Measurements from ENCODE around the gene DHCR7.

The DHCR7 gene

GRCh38 chr11:71456831-71457230 lies 8.6 kb upstream of the DHCR7 start:
- DNase-seq (ENCODE audit: low read depth): no peak

DNA sequence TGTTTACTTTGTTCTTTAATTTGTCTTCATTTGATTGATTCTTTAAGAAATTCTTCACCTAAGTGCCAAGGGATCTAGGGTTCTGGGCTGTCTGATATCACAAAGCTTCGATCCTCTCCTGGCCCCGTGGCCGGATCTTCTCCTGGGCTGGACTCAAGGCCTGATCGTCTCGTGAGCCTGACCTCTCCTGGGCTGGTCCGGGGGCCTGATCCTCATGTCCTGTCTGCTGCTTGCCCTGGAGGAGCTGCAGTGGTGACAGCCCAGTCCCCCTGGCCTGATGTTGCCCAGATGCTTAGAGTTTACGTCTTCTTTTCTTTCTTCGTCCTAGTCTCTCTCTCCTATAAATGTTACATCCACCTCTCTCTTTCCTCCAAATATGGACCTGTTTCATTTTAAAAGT lies 8.1 kb upstream of the DHCR7 start:
- DNase-seq (ENCODE audit: low read depth): no peak

GRCh38 chr11:71454470-71455113 lies 6.4 kb upstream of the DHCR7 start:
- no peak for DNase-seq (ENCODE audit: low read depth)

DNA sequence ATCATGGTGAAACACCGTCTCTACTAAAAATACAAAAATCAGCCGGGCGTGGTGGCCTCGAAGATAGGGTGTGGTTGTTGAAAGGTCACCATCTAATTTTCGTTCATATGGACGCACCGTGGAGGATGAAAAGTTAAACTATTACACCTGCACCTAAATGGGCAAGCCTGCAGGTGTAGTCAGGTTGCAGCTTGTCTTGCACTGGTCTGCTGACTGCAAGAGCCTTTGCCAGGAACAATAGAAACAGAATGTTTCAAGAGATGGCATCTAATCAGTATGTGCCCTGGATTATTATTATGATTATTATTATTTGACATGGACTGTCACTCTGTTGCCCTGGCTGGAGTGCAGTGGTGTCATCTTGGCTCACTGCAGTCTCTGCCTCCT lies 5.7 kb upstream of the DHCR7 start:
- DNase-seq (ENCODE audit: low read depth): no peak

DNA sequence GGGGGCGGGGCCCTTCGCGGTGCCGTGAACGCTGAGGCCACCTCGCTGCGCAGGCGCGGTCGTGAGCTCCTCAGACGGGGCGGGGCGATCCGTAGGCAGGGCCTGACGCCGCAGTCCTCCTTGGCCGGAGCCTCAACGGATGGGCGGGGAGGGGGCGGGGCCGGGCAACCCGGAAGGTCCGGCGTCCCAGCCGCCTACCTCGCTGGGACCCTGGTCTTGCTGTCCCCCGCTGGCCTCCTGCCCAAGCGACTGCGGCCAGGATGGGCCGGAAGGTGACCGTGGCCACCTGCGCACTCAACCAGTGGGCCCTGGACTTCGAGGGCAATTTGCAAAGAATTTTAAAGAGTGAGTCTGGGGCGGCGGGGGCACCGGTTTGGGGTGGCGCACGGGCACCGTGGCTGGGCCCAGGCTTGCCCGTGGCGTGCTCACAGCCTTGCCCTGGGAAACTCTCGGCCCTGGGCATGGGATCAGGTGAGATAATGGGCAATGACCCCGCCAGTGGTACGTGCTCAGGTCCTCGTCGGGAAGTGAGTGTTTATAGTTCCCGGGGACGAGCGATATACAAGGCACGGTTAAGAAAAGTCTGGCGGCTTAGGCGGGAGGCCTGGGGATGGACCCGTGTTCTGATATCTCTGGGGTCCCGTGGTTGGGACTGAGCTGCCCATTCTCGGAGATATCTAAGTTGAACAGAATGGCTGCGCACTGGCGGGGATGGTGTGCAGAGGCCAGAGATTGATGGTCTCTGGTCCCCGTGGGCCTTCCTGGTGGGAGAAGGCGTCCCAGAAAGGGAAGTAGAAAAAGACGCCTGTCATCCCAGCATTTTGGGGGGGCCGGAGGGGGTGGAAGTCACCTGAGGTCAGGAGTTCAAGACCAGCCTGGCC lies 5.1 kb upstream of the DHCR7 start, which contains the start of gene NADSYN1:
TSS of gene NADSYN1 (plus strand) at position 167 of the 881 bp plus-strand sequence. CDS start at position 261, 94 bp downstream.
- peak; percentile 39 for DNase-seq (ENCODE audit: low read depth)

DNA sequence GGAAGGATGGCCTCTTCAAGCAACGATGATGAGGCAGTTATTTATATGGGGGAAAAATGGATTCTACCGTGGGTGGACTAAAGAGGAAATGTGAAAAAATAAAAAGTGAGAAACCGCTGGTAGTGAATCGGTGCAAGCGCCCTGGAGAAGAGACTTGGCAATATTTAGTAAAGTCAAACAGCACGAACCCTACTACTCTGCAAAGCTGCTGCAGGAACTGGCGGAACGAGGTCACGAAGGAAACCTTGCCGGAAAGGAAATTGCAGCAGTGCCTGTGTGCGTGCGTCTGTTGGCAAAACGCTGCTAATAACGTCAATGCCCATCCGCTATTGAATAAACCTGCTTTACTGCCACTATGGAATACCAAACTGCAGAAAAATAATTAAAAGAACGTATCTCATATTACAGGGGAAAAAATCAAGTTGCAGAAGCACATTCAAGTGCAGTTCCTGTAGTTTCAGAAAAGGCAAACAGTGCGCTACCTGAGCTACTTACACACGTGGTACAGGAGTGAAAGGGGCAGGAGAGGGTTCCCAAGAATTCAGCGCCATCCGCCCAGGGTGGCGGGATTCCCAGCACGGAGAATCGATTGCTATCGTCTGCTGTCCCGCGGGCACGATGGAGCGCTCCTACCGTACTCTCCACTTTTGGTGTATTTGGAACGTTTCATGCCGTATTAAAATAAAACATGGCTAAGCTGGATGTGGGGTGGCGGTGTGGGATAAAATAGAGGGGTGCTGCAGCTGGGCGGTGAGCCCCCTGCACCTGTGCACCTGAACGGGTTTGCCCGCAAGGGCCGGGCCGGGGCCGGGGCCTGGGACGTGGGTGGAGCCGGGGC lies 4.2 kb upstream of the DHCR7 start:
- no peak for DNase-seq (ENCODE audit: low read depth)

DNA sequence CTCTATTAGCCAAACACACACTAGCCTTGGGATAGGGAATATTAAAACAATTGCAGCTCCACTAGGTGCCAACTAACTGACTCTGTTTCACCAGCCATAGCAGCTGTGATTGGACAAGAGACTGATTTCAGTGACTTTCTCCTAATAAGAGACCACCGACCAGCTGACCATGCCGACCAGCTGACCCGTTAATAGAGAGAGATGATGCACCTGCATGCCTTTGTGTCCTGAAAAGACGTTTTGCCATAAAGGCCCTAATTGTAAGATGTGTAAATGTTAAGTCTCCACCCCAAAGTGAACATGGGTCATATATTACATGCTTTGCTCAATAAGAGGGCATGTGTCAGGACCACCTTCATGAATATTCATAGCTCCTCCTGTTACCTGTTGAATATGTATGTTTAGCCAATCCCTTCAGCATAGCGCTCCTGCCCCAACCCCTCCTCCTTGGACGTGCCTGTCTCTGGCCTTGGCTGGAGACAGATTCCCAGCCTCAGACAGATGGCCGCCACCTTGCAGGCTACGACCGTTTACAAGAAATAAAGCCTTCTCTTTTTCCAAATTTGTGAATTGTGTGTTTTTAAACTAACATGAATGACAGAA lies 3.5 kb upstream of the DHCR7 start:
- DNase-seq (ENCODE audit: low read depth): no peak

DNA sequence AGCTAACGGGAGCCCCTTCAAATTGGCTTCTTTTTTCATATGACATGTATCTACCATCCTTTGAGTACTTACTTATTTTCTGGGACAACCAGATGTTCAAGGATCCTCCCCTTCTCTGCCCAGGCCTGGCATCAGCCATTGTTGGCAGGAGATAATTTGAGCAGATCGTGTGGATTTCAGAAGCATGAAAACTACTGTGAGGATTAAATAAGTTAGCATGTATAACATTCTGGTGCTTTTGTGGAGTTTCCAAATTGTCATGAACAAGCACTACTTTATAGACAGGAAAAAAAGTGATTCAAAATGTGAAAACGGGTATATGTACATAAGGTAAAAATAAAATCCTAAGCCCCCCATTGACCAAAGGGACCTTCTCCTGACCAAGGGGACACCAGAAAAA lies 2.7 kb upstream of the DHCR7 start:
- no peak for DNase-seq (ENCODE audit: low read depth)

- DNase-seq (ENCODE audit: low read depth): no peak
These were observed 2.3 kb upstream of the DHCR7 start for GRCh38 chr11:71450507-71450906.

- no peak for DNase-seq (ENCODE audit: low read depth)
These were observed 1.4 kb upstream of the DHCR7 start for GRCh38 chr11:71449596-71449995.

GRCh38 chr11:71447791-71448256 lies 369 bp downstream of the DHCR7 start:
- DNase-seq (ENCODE audit: low read depth): no peak

- peak; percentile 36 for DNase-seq (ENCODE audit: low read depth)
These were observed 1.1 kb downstream of the DHCR7 start for GRCh38 chr11:71446942-71447688.

DNA sequence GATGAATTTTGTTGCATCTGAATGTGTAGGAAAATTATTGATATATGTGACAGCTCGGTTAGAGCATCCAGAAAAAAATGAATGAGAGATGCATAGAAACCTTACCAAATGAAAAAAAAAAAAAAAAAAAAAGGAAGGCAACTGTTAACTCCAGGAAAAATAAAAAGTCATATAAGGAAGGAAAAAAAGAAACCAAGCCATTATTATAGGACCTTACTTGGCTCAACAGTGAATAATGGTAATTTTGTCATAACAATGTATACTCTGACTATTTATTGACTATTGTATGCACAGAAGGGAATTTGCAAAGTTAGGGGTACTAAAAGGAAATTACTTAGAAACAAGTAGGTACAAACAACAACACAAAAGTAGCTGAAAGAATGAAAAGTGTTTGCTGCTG lies 2.0 kb downstream of the DHCR7 start:
- no peak for DNase-seq (ENCODE audit: low read depth)

GRCh38 chr11:71444811-71445210 lies 3.4 kb downstream of the DHCR7 start:
- DNase-seq (ENCODE audit: low read depth): no peak

DNA sequence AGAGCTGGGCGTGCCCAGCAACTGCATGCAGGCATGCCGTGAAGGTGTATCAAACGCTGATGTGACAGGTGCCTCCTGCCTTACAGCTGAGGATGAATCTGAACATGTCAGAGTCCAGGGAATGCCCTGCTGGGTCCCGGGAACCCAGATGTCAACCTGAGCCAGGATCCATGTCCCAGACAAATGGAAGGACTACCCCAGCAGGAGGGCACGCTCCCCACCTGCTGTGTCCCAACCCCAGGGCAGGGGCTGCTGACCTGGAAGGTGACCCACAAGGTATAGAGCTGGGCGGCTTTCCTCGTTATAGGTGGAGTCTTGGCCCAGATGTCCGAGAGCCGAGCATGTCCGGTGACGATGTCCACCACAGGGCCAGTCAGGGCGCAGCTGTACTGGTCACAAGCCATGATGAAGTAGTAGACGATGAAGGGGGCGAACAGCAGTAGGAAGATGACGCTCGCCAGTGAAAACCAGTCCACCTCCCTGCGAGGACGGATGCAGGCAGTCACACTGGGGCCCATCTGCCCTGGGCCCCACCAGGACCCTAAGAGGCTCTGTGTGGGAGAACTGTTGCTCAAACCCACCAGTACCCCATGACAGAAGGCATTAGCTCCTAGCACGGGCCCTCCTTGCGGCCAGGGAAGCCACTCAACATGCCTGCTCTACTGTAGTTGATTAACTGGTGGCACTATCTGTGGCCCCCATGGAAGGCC lies 4.3 kb downstream of the DHCR7 start:
- no peak for DNase-seq (ENCODE audit: low read depth)

DNA sequence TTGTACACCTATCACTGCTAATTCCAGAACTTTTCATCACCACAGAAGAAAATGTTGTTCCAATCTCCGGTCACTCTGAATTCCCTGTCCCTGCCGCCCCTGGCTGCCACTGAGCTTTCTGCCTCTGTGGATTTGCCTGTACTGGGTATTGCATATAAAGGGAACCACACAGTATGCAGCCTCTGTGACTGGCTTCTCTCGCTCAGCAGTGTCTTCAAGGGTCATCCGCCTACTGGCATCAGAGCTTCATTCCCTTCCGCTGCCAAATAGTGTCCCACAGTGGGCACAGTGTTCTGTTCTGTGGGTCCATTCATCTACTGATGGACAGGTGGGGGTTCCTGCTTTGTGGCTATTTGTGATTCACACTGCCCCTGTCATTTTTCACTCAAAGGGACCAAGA lies 5.3 kb downstream of the DHCR7 start:
- DNase-seq (ENCODE audit: low read depth): no peak

DNA sequence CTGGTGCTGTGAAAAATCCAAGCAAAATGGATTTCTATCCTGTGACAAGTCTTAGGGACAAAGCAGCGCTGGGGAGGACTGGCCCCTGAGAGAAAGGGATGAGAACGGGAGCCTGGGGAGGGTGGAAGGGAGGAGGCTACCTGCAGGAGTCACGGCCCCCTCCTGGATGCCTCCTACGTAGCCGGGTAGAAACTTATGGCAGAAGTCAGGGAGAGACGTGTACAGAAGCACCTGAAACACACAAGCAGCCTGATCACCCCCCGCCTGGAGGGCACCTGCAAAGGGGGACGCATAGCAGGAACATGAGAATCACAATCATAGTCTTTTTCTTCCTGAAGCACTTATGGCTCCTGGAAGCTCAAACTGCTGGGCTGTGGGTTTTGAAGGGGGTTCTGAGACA lies 6.1 kb downstream of the DHCR7 start:
- no peak for DNase-seq (ENCODE audit: low read depth)

DNA sequence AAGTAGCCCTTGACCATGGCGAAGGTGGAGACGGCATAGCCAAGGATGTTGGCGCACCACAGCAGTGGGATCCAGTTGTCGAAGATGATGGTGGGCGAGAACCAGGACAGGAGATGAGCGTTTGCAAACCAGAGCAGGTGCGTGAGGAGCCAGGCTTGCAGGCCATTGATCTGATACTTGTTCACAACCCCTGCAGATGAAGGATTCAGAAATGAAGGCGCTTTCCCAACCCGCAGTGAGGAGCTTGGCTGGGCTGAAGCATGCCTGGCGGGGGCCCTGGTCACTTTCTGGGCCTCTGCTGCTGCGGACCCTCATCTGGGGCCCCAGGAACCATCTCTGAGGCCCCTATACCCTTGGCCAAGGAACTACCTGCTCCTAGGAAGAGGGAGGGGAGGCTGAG lies 6.9 kb downstream of the DHCR7 start:
- DNase-seq (ENCODE audit: low read depth): no peak

GRCh38 chr11:71440021-71440755 lies 8.0 kb downstream of the DHCR7 start:
- DNase-seq (ENCODE audit: low read depth): no peak

GRCh38 chr11:71438650-71439049 lies 9.5 kb downstream of the DHCR7 start:
- DNase-seq (ENCODE audit: low read depth): no peak
